ENCODE results near the gene EPHA4.

EPHA4 gene

GRCh38 chr2:221572219-221572820 lies at the start of gene EPHA4:
Gene EPHA4 (minus strand): TSS chr2:221572304. CDS start chr2:221572248, 56 bp downstream.
- peak; percentile 73 to 75 for DNase-seq (ENCODE audit: low read depth in 2 of 2)

- DNase-seq (ENCODE audit: low read depth in 2 of 2), result no peak
Observed at GRCh38 chr2:221618007-221618406, 45.9 kb upstream of the EPHA4 start.

- no peak for DNase-seq (ENCODE audit: low read depth in 2 of 2)
Observed at GRCh38 chr2:221616561-221616960, 44.5 kb upstream of the EPHA4 start.

GRCh38 chr2:221614274-221614673 lies 42.2 kb upstream of the EPHA4 start:
- DNase-seq (ENCODE audit: low read depth in 2 of 2), result no peak

- no peak for DNase-seq (ENCODE audit: low read depth in 2 of 2)
Observed at GRCh38 chr2:221612800-221613199, 40.7 kb upstream of the EPHA4 start.

GRCh38 chr2:221612161-221612560 lies 40.1 kb upstream of the EPHA4 start:
- DNase-seq (ENCODE audit: low read depth in 2 of 2), result no peak

GRCh38 chr2:221610675-221611074 lies 38.6 kb upstream of the EPHA4 start:
- DNase-seq (ENCODE audit: low read depth in 2 of 2), result no peak

- no peak for DNase-seq (ENCODE audit: low read depth in 2 of 2)
Observed at GRCh38 chr2:221610255-221610654, 38.2 kb upstream of the EPHA4 start.

GRCh38 chr2:221608442-221608841 lies 36.3 kb upstream of the EPHA4 start:
- DNase-seq (ENCODE audit: low read depth in 2 of 2), result no peak

- DNase-seq (ENCODE audit: low read depth in 2 of 2), result no peak
Observed at GRCh38 chr2:221606424-221606823, 34.3 kb upstream of the EPHA4 start.

GRCh38 chr2:221605751-221606240 lies 33.7 kb upstream of the EPHA4 start:
- DNase-seq (ENCODE audit: low read depth in 2 of 2), result no peak

- no peak for DNase-seq (ENCODE audit: low read depth in 2 of 2)
Observed at GRCh38 chr2:221602938-221603337, 30.8 kb upstream of the EPHA4 start.

GRCh38 chr2:221601376-221601775 lies 29.3 kb upstream of the EPHA4 start:
- DNase-seq (ENCODE audit: low read depth in 2 of 2), result no peak

GRCh38 chr2:221600388-221600787 lies 28.3 kb upstream of the EPHA4 start:
- DNase-seq (ENCODE audit: low read depth in 2 of 2), result no peak

- peak; percentile 45 to 46 for DNase-seq (ENCODE audit: low read depth in 2 of 2)
Observed at GRCh38 chr2:221596192-221596591, 24.1 kb upstream of the EPHA4 start.

- no peak for DNase-seq (ENCODE audit: low read depth in 2 of 2)
Observed at GRCh38 chr2:221590861-221591365, 18.8 kb upstream of the EPHA4 start.

- DNase-seq (ENCODE audit: low read depth in 2 of 2), result no peak
Observed at GRCh38 chr2:221589696-221590095, 17.6 kb upstream of the EPHA4 start.

- DNase-seq (ENCODE audit: low read depth in 2 of 2), result no peak
Observed at GRCh38 chr2:221588306-221588985, 16.3 kb upstream of the EPHA4 start.

GRCh38 chr2:221581986-221582385 lies 9.9 kb upstream of the EPHA4 start:
- DNase-seq (ENCODE audit: low read depth in 2 of 2), result no peak

- DNase-seq (ENCODE audit: low read depth in 2 of 2), result no peak
Observed at GRCh38 chr2:221574231-221574570, 2.1 kb upstream of the EPHA4 start.

GRCh38 chr2:221573430-221574230 lies 1.5 kb upstream of the EPHA4 start:
- peak in 1 of 2 experiments; percentile 60 for DNase-seq (ENCODE audit: low read depth in 2 of 2)

GRCh38 chr2:221572821-221573429 lies 821 bp upstream of the EPHA4 start:
- no peak for DNase-seq (ENCODE audit: low read depth in 2 of 2)

Measured in fibroblast of skin of left quadriceps (primary cell).